ENCODE data around the gene RANBP17. TPM values are rescaled to one million over a fixed set of nuclear protein-coding genes. Genes with fewer than 3 reads are reported as not detected.

RANBP17 gene
- polyA plus RNA-seq, 1 donor from 2014 or later: 25.5 TPM

- no peak for TF ChIP-seq EP300 (conservative IDR thresholded peaks at IDR 0.05; ENCODE audit: poor library complexity, severe bottlenecking)
- no peak for TF ChIP-seq SMC3 (conservative IDR thresholded peaks at IDR 0.05; ENCODE audit: poor library complexity)
- TF ChIP-seq EZH2 (IDR thresholded peaks at IDR 0.05; ENCODE audit: borderline replicate concordance, insufficient read depth, low read length, poor library complexity, severe bottlenecking): no peak
- no peak for TF ChIP-seq TAF1 (IDR thresholded peaks at IDR 0.05; ENCODE audit: low read depth)
- no peak for TF ChIP-seq REST (IDR thresholded peaks at IDR 0.05; ENCODE audit: borderline replicate concordance)
- no peak for TF ChIP-seq RAD21 (conservative IDR thresholded peaks at IDR 0.05)
- TF ChIP-seq POLR2AphosphoS5 (IDR thresholded peaks at IDR 0.05): no peak
- Histone ChIP-seq H4K20me1 (ENCODE audit: insufficient read depth) (no peaks in the 10 kb centered on the region), H3K79me2 (replicated peaks; ENCODE audit: insufficient read depth, low read length) (no peaks in the 10 kb centered on the region), H3K9me3 (ENCODE audit: low read length) (peaks cover 4% of the 10 kb centered on the region), H3K4me2 (ENCODE audit: low read length) (no peak overlapping the region), H3F3A (ENCODE audit: insufficient read depth, low read length, poor library complexity, severe bottlenecking) (no peaks in the 10 kb centered on the region), H3K27me3 (ENCODE audit: insufficient read depth, low read depth, low read length) (peaks cover 99% of the 10 kb centered on the region), H3K27ac (ENCODE audit: low read length) (no peak overlapping the region), H3K4me3 (ENCODE audit: low read length) (no peak overlapping the region), H2AFZ (ENCODE audit: low read depth, low read length) (no peak overlapping the region), H3K9ac (ENCODE audit: low read length) (no peak overlapping the region), H3K9me2 (ENCODE audit: insufficient read depth, low read length) (no peaks in the 10 kb centered on the region), H3K36me3 (ENCODE audit: insufficient read depth, low read length) (no peaks in the 10 kb centered on the region)
These were observed 454.1 kb downstream of the RANBP17 start for GRCh38 chr5:171315925-171316257.

- no peaks in the 10 kb centered on the region for H3K79me2 ChIP-seq (replicated peaks; ENCODE audit: insufficient read depth, low read length)
- H3K36me3 ChIP-seq (ENCODE audit: insufficient read depth, low read length): no peaks in the 10 kb centered on the region
- TF ChIP-seq SMC3 (conservative IDR thresholded peaks at IDR 0.05; ENCODE audit: poor library complexity): no peak
- no peak for TF ChIP-seq TAF1 (IDR thresholded peaks at IDR 0.05; ENCODE audit: low read depth)
- TF ChIP-seq EZH2 (IDR thresholded peaks at IDR 0.05; ENCODE audit: borderline replicate concordance, insufficient read depth, low read length, poor library complexity, severe bottlenecking): peak; percentile 97
- no peak for TF ChIP-seq REST (IDR thresholded peaks at IDR 0.05; ENCODE audit: borderline replicate concordance)
- H3K4me3 ChIP-seq (ENCODE audit: low read length): peak overlapping the region; percentile 3
- H3K9me2 ChIP-seq (ENCODE audit: insufficient read depth, low read length): no peaks in the 10 kb centered on the region
- H2AFZ ChIP-seq (ENCODE audit: low read depth, low read length): no peak overlapping the region
- no peak overlapping the region for H3K9ac ChIP-seq (ENCODE audit: low read length)
- no peaks in the 10 kb centered on the region for H4K20me1 ChIP-seq (ENCODE audit: insufficient read depth)
- no peak overlapping the region for H3K27ac ChIP-seq (ENCODE audit: low read length)
- no peak overlapping the region for H3K4me2 ChIP-seq (ENCODE audit: low read length)
- H3K27me3 ChIP-seq (ENCODE audit: insufficient read depth, low read depth, low read length): peaks cover 99% of the 10 kb centered on the region
- no peaks in the 10 kb centered on the region for H3F3A ChIP-seq (ENCODE audit: insufficient read depth, low read length, poor library complexity, severe bottlenecking)
- H3K9me3 ChIP-seq (ENCODE audit: low read length): peaks cover 4% of the 10 kb centered on the region
These were observed 454.7 kb downstream of the RANBP17 start for GRCh38 chr5:171316258-171317121.
